Measurements from ENCODE around the gene FBN3.
"Not testable (repeated sequence)": the region's sequence is repeated elsewhere in the genome, so short reads cannot be mapped to it uniquely, and the experiment has no call there.

FBN3 gene

DNA sequence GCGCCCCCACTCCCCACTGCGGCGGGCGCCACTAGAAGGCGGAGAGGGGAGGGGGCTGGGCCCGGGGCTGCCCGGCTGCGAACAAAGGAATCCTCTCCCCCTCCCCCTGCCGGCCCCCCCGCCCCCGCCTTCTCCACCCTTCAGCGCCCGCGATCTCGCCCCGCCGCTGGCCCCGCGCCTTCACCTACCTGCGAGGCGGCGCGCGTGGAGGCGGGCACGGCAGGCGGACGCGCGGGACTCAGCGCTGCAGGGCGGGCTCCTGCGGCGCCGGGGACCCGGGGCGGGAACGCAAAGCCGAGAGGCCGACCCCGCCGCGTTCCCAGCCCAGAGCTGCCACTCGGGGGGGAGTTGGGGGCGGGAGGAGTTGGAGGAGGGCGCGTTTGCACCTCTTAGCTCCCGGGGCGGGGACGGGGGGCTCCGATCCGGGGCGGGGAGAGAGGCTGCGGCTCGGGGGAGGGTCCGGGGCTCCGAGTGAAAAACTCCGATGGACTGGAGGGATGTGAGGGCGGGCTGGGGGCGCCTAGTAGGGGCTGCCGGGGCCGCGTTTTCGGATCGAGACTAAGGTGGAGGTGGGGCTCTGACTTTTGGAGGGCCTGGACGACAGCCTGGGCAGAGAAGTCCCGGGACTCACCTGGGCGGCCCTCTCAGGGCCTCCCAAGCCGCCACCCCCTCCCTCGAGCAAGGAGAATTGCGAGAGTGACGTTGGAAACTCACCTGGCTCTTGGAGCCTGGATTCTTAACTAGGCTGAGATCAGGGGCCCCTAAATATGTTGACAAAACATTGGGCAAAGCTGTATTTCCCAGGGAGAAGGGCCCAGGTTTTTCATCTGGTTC lies at the start of gene FBN3:
FBN3 (minus strand) TSS at position 332 of the 834 bp plus-strand sequence. CDS start 2,112 bp downstream, outside the sequence.
- no peak for ATAC-seq

DNA sequence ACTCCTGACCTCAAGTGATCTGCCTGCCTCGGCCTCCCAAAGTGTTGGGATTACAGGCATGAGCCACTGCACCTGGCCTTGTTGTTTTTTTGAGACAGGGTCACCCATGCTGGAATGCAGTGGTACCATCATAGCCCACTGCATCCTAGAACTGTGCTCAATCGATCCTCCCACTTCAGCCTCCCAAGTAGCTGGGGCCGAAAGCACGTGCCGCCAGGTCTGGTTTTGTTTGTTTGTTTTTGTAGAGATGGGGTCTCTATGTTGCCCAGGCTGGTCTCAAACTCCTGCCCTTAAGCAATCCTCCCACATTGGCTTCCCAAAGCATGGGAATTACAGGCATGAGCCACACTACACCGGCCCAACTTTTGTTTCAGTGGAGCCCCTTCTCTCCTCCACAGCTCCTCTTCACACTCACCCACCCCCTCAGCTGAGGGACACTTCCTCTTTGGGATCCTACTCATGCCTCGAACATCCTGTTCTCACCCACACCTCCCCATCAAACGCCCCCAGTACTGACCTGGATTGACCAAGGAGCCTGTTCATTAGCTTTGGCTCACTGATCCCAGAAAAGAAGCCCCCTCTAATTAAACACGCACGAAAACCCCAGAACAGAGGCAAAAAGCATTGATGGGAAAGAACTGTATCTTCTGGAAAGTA lies 47.0 kb upstream of the FBN3 start:
- ATAC-seq = no peak

DNA sequence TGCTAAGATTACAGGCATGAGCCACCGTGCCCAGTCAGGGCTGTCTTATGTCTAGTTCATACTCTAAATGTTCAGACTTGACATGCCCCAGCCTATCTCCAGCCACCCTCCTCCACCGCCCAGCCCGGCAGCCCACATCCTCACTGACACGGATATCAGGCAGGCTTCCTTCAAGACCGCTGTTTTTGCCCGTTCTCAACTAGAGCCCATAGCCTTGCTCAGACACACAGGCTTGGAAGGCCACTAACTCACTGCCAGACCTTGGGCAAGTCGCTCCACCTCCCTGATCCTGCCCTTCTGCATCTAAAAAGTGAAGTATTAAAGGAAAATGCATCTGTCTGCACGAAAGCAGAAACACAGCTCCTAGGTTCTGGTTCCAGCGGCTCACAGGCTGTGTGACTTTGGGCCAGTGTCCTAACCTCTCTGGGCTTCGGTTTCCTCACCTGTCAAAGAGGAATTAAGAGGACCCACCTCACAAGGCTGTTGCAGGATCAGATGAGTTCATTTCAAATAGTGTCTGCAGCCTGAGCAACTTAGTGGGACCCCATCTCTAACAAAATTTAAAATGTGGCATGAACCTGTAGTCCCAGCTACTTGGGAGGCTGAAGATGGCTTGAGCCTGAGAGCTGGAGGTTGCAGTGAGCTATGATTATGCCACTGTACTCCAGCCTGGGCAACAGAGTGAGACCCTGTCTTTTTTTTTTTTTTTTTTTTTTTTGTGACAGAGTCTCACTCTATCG lies 45.3 kb upstream of the FBN3 start:
- ATAC-seq = peak; percentile 29 to 44

DNA sequence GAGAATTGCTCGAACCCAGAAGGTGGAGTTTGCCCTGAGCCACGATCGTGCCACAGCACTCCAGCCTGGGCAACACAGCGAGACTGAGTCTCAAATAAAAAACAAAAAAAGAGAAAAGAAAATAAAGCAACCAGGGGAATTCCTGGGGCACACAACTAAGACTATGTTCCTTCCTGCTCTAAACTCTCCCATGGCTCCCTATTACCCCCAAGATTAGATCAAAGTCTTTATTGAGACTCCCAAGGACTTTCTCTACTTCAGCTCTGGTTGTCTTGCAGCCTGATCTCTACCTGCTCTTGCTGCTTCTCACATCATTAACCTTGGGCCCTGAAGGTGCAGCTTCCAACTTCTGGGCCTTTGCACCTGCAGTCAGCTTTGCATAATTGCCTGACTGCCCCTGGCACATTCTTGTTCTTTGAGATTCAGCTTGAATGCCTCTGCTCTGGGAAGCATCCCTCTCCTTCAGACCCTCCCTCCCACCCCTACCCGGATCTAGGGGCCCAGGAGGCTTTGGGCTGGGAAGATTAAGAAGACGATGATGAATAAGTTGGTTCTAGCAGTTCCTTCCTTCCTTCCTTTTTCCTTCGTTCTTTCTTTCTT lies 42.9 kb upstream of the FBN3 start:
- no peak for ATAC-seq

DNA sequence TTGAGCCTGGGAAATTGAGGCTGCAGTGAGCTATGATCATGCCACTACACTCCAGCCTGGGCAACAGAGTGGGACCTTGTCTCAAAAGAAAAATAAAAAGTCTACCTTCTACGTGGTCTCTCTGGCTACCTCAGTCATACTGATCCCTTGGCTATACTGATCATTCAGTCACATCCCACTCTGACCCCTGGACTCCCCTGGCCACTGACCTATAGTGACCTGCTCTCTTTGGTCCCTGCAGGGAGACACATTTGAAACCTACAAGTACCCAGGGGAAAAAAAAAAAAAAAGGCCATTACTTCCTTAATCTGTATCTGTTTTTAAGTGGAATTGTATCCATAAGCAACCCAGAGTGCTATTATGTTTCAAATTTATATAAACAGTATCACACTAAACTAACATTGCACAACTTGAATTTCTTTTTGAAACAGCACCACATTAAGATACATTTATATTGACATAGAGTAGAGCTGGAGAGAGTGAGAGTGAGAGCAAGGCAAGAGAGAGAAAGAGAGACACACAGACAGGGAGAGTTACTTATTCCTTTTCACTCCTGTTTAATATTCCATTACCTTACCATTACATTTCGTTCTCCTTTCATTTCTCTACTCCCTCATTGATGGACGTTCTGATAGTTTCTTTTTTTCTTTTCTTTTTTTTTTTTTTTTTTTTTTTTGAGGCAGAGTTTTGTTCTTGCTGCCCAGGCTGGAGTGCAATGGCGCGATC lies 36.1 kb upstream of the FBN3 start:
- ATAC-seq = no peak

DNA sequence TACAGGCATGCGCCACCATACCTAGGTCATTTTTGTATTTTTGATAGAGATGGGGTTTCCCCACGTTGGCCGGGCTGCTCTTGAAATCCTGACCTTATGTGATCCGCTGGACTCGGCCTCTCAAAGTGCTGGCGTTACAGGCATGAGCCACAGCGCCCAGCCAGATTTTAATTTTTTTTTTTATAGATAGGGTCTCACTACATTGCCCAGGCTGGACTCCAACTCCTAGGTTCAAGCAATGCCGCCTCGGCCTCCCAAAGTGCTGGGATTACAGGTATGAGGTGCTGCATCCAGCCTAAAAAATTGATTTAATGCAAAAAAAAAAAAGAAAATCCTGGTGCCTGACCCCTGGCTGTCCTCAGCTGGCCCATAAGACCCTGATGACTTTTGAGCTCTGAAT lies 34.9 kb upstream of the FBN3 start:
- ATAC-seq = no peak

DNA sequence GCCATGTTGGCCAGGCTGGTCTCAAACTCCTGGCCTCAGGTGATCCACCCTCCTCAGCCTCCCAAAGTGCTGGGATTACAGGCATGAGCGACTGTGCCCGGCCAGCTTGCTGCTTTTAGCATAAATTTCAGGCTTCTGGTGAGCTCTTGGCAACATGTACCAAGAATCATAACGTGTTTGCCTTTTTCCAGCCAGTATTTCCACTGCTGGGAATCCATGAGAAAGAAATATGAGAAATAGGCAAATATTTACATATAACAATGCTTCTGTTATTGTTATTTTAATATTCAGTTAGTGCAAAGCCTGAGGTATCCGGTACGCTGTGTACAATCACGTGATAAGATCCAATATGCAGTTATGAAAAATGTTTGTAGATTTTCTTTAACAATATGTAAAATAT lies 30.6 kb upstream of the FBN3 start:
- no peak for ATAC-seq

DNA sequence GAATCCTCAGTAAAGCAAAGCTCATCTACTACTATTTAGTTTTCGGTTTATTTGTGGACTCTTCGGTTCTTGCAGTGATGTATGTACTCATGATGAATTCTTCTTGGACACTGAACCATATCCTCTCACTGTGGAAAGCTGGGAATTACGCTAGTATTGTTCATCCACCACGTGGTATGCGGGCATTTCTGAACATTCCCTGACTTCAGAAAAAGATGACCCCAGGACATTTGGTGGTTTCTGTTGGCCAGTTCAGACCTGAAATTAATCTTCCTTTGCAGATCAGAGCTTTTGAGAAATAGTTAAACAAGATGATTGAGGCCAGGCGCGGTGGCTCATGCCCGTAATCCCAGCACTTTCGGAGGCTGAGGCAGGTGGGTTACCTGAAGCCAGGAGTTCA lies 25.3 kb upstream of the FBN3 start:
- ATAC-seq = no peak

DNA sequence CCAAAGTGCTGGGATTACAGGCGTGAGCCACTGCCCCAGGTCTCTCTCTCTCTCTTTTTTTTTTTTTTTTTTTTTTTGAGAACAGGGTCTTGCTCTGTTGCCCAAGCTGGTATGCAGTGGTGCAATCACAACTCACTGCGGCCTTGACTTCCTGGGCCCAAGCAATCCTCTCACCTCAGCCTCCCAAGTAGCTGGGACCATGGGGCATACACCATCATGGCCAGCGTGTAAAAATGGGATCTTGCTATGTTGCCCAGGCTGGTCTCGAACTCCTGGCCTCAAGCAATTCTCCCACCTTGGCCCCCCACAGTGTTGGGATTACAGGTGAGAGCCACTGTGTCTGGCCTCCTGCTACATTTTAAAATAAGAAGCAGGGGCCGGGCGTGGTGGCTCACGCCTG lies 19.1 kb upstream of the FBN3 start:
- no peak for ATAC-seq

DNA sequence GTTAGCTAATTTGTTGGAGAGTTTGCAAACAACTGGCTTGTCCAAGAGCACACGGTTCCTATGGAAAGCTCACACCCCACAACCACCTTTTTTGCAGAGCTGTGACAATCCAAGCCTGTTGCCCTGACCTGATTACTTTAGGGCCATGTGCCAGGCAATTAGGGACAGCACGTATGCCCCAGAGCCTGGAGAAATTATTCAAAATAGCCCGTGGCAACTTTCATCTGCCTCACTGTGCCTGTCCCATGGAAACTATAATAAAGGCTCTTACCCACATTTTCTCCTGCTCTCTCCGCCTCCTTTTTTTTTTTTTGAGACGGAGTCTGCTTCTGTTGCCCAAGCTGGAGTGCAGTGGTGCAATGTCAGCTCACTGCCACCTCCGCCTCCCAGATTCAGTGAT lies 18.6 kb upstream of the FBN3 start:
- no peak for ATAC-seq

DNA sequence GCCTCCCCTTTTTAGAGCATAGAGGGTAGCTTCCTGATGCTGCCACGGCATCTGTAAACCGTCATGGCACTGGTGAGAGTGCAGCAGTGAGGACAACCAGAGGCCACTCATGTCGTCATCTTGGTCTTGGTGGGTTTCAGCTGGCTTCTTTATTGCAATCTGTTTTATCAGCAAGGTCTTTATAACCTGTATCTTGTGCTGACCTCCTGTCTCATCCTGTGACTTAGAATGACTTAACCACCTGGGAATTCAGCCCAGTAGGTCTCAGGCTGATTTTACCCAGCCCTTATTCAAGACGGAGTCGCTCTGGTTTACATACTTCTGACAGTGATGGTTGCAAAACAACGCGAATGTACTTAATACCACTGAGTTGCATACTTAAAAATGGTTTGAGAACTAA lies 14.4 kb upstream of the FBN3 start:
- ATAC-seq = no peak

DNA sequence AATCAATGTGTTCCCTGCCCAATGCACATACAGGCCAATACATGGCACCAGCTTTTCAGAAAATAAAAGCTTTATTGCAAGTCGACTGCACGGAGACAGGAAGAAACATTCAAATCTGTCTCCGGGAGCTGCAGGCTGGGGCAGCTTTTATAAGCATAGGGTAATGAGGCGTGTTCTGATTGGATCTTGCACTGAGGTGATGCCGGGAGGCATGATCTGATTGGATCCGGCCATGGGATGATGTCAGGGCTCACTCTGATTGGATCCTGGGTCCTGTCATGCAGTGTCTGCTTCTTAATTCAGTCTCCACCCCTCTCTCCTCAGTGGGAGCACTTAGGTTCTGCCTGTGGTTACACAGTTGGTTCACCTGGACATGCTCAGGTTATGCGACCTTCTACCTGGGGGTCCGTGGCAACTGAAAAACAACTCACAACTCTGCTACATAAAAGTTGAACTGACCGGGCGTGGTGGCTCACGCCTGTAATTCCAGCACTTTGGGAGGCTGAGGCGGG lies 11.8 kb upstream of the FBN3 start:
- peak; percentile 38 to 58 for ATAC-seq

DNA sequence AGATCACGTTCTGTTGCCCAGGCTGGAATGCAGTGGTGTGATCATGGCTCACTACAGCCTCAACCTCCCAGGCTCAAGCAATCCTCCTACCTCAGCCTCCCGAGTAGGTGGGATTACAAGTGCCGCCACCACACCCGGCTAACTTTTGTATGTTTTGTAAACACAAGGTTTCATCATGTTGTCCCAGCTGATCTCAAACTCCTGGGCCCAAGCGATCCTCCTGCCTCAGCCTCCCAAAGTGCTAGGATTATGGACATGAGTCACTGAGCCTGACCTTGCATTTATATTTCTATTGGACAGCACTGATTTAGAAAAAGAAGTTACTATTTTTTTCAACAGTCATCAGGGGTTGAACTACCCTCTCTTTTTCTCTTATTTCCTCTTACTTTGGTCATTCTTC lies 9.9 kb upstream of the FBN3 start:
- ATAC-seq = not testable (repeated sequence)

DNA sequence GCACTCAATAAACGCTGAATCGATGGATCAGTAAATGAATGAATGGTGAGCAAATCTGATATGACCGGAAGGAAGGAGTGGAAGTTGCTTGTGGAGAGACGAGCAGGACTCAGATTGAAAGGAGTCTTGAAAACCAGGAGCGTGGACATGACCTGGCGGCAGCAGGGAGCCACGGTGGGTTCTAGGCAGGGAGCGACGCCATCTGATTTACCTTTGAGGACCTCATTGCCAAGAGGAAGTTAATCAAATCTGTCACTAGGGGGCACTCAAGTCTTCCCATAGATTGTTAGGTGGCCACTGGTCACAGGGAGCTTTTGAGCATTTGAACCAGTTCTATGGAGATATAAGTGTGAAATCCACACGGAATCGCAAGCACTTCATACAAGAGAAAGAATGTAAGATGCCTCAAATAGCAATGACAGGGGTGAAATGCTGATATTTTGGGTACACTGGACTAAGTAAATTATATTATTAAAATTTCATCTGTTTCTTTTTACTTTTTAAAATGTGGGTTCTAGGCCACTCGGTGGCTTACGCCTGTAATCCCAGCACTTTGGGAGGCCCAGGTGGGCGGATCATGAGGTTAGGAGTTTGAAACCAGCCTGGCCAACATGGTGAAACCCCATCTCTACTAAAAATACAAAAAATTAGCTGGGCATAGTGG lies 9.2 kb upstream of the FBN3 start:
- ATAC-seq = peak; percentile 51 to 59

DNA sequence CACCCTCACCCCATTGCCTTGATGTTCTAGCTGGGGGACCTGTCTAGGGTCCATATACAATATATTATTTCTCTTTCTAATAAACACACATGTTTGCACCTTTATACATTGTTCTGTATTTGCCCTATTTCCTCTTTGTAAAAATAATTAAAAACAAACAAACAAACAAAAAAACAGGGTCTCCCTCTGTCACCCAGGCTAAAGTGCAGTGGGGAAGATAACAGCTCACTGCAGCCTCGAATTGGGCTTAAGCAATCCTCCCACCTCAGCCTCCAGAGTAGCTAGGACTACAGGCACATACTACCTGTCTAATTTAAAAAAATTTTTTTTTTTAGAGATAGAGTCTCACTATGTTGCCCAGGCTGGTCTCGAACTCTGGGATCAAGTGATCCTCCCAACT lies 5.9 kb upstream of the FBN3 start:
- ATAC-seq = no peak

DNA sequence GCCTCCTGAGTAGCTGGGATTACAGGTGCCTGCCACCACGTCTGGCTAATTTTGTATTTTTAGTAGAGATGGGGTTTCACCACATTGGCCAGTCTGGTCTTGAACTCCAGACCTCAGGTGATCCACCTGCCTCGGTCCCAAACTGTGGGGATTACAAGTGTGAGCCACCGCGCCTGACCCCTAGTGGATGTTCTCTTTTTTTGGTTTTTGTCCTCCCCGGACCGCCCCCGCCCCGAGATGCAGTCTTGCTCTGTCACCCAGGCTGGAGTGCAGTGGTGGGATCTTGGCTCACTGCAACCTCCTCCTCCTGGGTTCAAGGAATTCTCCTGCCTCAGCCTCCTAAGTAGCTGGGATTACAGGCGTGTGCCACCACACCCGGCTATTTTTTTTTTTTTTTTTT lies 4.6 kb upstream of the FBN3 start:
- not testable (repeated sequence) for ATAC-seq

DNA sequence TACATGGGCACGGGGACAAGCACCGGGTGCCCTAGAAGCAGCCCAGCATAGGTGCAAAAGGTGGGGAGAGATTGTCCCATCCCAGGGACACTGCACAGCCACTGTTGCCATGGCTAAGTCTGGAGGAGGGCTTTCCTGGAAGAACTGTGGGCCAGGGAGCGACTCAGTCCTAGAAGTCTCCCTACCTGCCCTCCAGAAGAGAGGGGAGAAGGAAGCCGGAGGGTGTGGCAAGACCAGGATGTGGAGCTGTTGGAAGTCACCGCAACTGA lies 2.3 kb upstream of the FBN3 start:
- ATAC-seq = no peak

DNA sequence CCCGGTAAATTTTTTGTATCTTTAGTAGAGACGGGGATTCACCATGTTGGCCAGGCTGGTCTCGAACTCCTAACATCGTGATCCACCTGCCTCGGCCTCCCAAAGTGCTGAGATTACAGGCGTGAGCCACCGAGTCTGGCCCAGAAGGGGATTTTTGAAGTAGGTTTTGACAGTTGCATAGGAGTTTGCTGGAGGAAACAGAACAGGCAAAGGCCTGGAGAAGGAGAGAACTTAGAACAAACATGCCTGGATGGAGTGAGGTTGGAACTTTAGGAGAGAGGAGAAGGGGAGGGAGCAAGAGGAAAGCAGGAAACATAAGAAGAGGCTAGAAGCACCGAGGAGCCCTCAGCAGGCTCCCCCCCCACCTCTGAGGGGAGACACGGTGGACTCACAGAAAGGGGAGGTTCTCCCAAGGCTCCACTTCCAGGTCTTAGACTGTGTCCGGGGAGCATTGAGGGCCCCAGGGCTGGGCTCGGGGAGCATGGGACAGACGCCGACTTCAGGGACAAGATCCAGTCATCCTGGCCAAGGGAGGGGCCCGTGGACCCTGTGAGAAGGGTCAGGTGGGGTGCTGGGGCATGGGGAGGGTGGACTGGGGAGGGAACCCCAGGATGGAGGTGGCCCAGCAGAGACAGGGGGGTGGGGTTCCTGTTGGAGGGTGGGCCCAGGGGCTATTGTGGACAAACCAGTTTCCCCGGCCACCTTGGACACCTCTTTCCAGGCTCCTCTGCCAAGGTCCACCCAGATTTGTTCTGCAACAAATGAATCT lies 1.8 kb upstream of the FBN3 start:
- no peak for ATAC-seq

DNA sequence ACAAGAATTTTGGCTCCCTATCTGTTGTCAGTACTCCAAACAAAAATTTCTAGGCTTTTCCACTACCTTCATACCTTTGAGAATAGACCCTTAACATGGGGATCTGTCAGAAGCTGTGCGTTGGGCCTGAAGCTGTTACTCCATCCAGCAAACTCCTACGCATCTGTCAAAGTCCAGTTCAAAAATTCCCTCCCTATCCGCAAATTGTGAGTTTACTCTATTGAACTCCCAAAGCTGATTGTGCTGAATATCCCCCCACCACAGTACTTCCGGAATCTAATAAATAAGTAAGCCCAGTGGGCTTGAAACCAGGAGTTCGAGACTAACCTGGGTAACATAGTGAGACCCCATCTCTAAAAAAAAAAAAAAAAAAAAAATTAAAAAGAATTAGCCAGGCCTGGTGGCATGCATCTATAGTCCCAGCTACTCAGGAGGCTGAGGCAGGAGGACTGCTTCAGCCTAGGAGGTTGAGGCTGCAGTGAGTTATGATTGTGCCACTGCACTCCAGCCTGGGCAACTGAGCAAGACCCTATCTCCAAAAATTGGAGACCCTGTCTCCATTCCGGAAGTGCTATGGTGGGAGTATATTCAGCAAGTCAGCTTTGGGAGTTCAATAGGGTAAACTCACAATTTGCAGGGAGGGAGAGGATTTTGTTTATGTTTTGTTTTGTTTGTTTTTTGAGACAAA lies 930 bp upstream of the FBN3 start:
- no peak for ATAC-seq

DNA sequence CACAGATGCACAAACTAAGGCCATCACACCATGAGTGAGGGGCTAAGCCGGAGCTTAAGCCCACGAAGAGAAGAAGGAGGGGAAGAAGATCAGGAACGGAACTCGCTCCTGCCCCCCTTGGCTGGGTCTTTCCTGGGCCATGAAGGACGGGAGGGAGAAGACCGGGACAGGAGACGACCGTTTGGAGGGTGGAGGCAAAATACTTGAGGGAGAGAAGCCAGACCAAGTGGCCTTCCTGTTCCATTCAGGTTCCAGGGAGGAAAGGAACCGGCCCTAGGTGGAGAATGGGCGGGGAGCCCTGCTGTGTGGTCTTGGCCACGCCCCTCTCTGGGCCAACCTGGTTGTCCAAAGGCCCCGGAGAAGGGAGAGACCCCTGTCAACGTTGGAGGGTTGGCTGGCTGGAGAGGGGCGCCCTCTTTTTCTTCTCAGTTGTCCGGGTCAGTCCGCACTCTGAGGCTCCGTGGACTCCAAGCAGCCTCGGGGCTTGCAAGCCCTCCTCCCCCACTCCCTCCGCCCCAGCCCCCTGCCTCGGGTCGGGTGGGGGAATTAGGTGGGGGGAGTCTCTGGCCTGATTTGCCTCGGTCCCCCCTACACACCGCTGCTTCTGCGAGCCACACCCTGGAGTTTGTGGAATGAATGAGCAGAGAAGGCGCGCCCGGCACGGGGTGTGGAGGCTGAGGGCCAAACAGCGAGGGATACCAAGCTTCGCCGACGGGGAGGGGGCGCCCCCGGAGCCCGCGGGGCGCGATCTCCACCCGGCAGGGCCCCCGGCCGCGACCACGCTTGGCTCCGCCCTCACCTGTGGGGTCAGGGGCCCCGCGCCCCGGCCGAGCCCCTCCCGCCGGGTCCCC lies 757 bp downstream of the FBN3 start:
- ATAC-seq = no peak
